CD4-positive, alpha-beta T cell (primary cell): ENCODE measurements around the gene C11orf68. TPM values are rescaled to one million over a fixed set of nuclear protein-coding genes. Genes with fewer than 3 reads are reported as not detected.
"Not testable (repeated sequence)": the region's sequence is repeated elsewhere in the genome, so short reads cannot be mapped to it uniquely, and the experiment has no call there.

ENCODE experiments used
- ATAC-seq: fragments of 200-7000 bp; cut with Tn5 transposase; one replicate; pipeline ENCODE4 v1.10.0; 2022; ENCODE audit warnings: mild to moderate bottlenecking; ENCODE audit not compliant: poor library complexity
- CTCF ChIA-PET: fragments of 350-600 bp; sonication (Branson Sonifier 250); formaldehyde crosslinking; loops from one replicate; lab custom pipeline; 2021; ENCODE audit warnings: antibody characterized with exemption, inconsistent platforms; lab: Charles Lee
- POLR2A ChIA-PET: fragments of 350-600 bp; sonication (Branson Sonifier 250); formaldehyde crosslinking; loops from one replicate; lab custom pipeline; 2021; ENCODE audit warnings: antibody characterized with exemption, inconsistent platforms; lab: Charles Lee
- DNase-seq, 14 experiments: peaks; one replicate each; pipeline ENCODE4 v3.0.0-alpha.2; 2013 to 2020; ENCODE audit warnings: mixed read lengths in 2 of 14
- H3K27ac ChIP-seq, 2 donors: one replicate each; pipeline versions ENCODE4 v1.5.1 to v1.7.0; 2013; ENCODE audit warnings: low read length in 2 of 2, low read depth in 1 of 2, mild to moderate bottlenecking in 1 of 2
- H3K27me3 ChIP-seq, 2 experiments: 1 replicate in 1 of 2; 2 replicates in 1 of 2; pipeline versions ENCODE4 v1.6.1 to v1.7.0; 2013; ENCODE audit warnings: low read length in 2 of 2, control low read depth in 1 of 2, mild to moderate bottlenecking in 1 of 2, moderate library complexity in 1 of 2; ENCODE audit not compliant: insufficient read depth in 2 of 2, control insufficient read depth in 1 of 2
- H3K36me3 ChIP-seq: one replicate; pipeline ENCODE4 v1.6.1; 2013; ENCODE audit warnings: low read length, control low read depth; ENCODE audit not compliant: insufficient read depth
- H3K4me1 ChIP-seq: one replicate; pipeline ENCODE4 v1.6.1; 2013; ENCODE audit warnings: low read length, control low read depth; ENCODE audit not compliant: insufficient read depth
- H3K4me3 ChIP-seq: one replicate; pipeline ENCODE4 v1.5.1; 2013; ENCODE audit warnings: mild to moderate bottlenecking, low read length, moderate library complexity
- H3K9me3 ChIP-seq, 2 experiments: 1 replicate in 1 of 2; 2 replicates in 1 of 2; pipeline versions ENCODE4 v1.6.1 to v1.7.0; 2013; ENCODE audit warnings: low read length in 2 of 2, mild to moderate bottlenecking in 2 of 2, control low read depth in 1 of 2, moderate library complexity in 1 of 2; ENCODE audit not compliant: control insufficient read depth in 1 of 2, insufficient read depth in 1 of 2
- H3K27ac Mint-ChIP-seq: one replicate; pipeline ENCODE4 v1.8.0; 2020; ENCODE audit warnings: mixed read lengths
- H3K27me3 Mint-ChIP-seq: one replicate; pipeline ENCODE4 v1.8.0; 2021; ENCODE audit warnings: mixed read lengths
- H3K36me3 Mint-ChIP-seq: one replicate; pipeline ENCODE4 v1.8.0; 2021; ENCODE audit warnings: low read depth, mixed read lengths
- H3K4me1 Mint-ChIP-seq: one replicate; pipeline ENCODE4 v1.8.0; 2021; ENCODE audit warnings: low read depth, mixed read lengths
- H3K4me3 Mint-ChIP-seq: one replicate; pipeline ENCODE4 v1.8.0; 2020; ENCODE audit warnings: mild to moderate bottlenecking, mixed read lengths
- H3K9me3 Mint-ChIP-seq: one replicate; pipeline ENCODE4 v1.8.0; 2020; ENCODE audit warnings: mixed read lengths
- intact Hi-C, 2 experiments: fragments of 100-400 bp; cut with DNase I in 1 of 2; cut with micrococcal nuclease in 1 of 2; formaldehyde crosslinking; loops; one replicate each; pipeline versions ENCODE4 v1.15.1 to v1.9.0; 2023 to 2025; cut with DNase I, micrococcal nuclease
- total RNA-seq, 174 experiments: library from RNA in 2 of 174; stranded (reverse) in 2 of 174; gene quantifications; one replicate each; pipeline ENCODE4 v1.2.3 and lab custom pipeline; 2021 to 2026
- TF ChIP-seq, protein P1 (sequence below): fragments of 200-600 bp; IDR thresholded peaks from one replicate; pipeline ENCODE4 v1.8.0; 2022; ENCODE audit warnings: antibody characterized with exemption, mild to moderate bottlenecking

C11orf68 gene
- total RNA-seq, 2 experiments from 2014 or later, result 13.7 to 13.8 TPM

DNA sequence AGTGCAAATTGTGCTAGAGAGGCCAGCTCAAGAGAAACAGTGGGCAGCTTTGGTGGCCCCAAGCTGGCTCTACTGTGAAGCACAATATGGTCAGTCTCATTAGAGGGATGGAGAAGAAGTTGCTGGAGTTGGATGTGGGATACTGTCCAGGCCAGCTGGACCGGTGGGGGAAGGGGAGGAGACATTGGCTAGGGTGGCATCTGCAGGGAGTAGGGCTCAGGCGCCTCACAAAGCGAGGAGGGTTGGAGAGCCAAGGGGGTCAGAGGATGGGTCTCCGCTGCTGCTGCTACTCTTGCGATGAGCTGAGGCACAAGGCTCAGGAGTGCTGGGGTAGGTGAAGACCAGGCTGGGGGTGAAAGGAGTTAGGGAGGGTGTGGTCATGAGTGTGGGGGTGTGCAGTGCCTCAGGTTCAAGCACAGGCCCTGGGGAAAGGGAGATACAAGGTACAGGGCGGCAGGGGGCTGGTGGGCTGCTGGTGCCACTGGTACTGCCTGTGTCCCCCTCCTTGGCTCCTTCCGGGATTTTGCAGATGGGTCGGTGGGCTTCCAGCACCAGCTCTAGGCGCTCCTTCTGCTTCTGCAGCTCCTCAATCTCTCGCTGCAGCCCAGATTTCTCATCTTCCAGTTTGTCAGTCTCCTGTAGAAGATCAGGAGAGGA lies 26.1 kb downstream of the C11orf68 start:
- H3K9me3 Mint-ChIP-seq, result no peaks in the 10 kb centered on the region
- Histone ChIP-seq H3K4me3 (no peak overlapping the region), H3K4me1 (peaks cover 65% of the 10 kb centered on the region), H3K36me3 (no peaks in the 10 kb centered on the region), H3K27ac (peak overlapping the region; percentile 11 to 60), H3K27me3 (no peaks in the 10 kb centered on the region), H3K9me3 (no peaks in the 10 kb centered on the region)
- ChIA-PET CTCF (interaction anchor here (0.9 to 1.7 kb wide), 4 partner anchors 8 to 113 kb away, joined by 3 to 4 read pairs (median 4); partner anchors contain the start of gene MUS81), POLR2A (interaction anchor here (0.6 to 5.8 kb wide), 5 partner anchors 33 to 188 kb away, joined by 3 to 34 read pairs (median 4); partner anchors contain the start of genes CFL1, KAT5 and MUS81)
- H3K4me3 Mint-ChIP-seq, result peak overlapping the region; percentile 88
- TF ChIP-seq, protein P1, sequence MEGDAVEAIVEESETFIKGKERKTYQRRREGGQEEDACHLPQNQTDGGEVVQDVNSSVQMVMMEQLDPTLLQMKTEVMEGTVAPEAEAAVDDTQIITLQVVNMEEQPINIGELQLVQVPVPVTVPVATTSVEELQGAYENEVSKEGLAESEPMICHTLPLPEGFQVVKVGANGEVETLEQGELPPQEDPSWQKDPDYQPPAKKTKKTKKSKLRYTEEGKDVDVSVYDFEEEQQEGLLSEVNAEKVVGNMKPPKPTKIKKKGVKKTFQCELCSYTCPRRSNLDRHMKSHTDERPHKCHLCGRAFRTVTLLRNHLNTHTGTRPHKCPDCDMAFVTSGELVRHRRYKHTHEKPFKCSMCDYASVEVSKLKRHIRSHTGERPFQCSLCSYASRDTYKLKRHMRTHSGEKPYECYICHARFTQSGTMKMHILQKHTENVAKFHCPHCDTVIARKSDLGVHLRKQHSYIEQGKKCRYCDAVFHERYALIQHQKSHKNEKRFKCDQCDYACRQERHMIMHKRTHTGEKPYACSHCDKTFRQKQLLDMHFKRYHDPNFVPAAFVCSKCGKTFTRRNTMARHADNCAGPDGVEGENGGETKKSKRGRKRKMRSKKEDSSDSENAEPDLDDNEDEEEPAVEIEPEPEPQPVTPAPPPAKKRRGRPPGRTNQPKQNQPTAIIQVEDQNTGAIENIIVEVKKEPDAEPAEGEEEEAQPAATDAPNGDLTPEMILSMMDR, result no peak
- intact Hi-C loops, result no loop called here
- peaks cover 56% of the 10 kb centered on the region for H3K4me1 Mint-ChIP-seq
- ATAC-seq (no peak), DNase-seq (no peak)
- H3K27me3 Mint-ChIP-seq, result no peaks in the 10 kb centered on the region
- H3K36me3 Mint-ChIP-seq, result peaks cover 16% of the 10 kb centered on the region
- H3K27ac Mint-ChIP-seq, result peak overlapping the region; percentile 88

DNA sequence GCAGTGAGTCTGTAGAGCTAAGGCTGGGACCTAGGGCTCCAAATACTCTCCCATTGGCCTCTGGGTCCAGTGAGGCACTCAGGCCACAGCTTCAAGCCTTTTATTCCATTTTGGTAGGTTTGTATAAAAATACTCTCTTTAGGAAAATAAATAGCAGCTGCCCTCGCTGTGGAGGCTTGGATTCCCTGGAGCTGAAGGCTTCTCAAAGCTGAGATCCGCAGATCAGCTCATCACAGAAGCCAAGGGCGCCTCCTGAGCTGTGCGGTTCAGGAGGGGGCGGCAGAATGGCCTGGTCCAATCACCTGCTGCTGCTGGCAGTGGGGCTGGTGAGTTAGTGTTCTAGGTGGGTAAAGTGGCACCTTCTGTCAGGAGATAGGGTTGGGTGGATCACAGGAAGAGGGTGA lies 26.7 kb downstream of the C11orf68 start:
- H3K36me3 Mint-ChIP-seq, result peaks cover 16% of the 10 kb centered on the region
- H3K4me3 ChIP-seq, result peak overlapping the region; percentile 78
- ChIA-PET CTCF (interaction anchor here (0.9 to 1.7 kb wide), 5 partner anchors 8 to 180 kb away, joined by 3 to 4 read pairs (median 4); partner anchors contain the start of genes KAT5 and MUS81), POLR2A (interaction anchor here (1.2 to 5.8 kb wide), 6 partner anchors 12 to 181 kb away, joined by 4 to 104 read pairs (median 24); partner anchors contain the start of genes C11orf68, CFL1, CTSW and DRAP1)
- H3K4me3 Mint-ChIP-seq, result peak overlapping the region; percentile 88
- H3K27me3 ChIP-seq, H3K36me3 ChIP-seq, H3K9me3 ChIP-seq, ATAC-seq, H3K27me3 Mint-ChIP-seq, H3K9me3 Mint-ChIP-seq, intact Hi-C loops: not testable (repeated sequence)
- H3K4me1 ChIP-seq, result peaks cover 71% of the 10 kb centered on the region
- peak overlapping the region; percentile 88 for H3K27ac Mint-ChIP-seq
- peak in 2 of 14 experiments; percentile 42 to 50 for DNase-seq
- H3K27ac ChIP-seq, result peak overlapping the region in 1 of 2 donors; percentile 58
- H3K4me1 Mint-ChIP-seq, result peaks cover 59% of the 10 kb centered on the region

DNA sequence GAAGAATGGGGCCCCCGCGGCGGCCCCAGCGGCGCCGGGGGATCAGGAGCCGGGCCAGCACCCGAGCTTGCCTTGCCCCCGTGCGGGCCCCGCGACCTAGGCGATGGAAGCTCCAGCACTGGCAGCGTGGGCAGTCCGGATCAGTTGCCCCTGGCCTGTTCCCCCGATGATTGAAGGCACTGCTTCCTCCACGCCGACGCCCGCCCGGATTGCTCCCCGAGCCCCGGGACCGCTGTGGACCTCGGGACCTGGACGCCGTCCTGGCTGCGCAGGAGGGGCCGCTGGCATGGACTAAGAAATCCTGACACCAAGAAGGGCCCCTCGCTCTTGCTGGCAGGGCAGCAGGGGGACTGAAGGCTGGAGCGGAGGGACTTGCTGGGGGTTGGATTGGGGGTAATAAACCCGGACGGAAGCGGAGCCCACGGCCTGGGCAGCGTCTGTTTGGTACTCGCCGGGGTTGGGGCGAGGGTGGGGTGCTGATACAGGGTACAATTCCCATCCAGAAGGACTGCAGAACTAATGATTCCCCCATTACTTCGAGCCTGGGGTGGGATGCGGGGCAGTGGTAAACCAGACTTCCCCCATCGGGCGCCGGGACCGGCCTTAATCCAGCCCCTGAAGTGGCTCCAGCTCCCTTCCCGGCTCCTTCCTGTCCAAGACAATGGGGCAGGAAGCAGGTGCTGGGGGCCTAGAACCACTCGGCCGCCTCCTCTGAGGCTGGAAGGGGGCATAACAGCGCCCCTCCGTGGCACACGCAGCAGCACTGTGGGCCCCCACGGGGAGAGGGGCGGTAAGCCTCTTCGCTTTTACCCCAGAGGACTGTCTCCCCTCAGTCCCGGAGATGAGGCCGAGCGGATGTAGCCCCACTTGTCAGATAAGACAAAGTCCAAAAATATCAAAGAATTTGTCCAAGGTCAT lies 27.4 kb downstream of the C11orf68 start:
- POLR2A ChIA-PET, result interaction anchor here (0.7 to 5.8 kb wide), 37 partner anchors 9 to 795 kb away, joined by 3 to 248 read pairs (median 8); partner anchors contain the start of genes AP5B1, BANF1, C11orf68 and CFL1
- intact Hi-C loops, result no loop called here
- peaks cover 20% of the 10 kb centered on the region for H3K36me3 Mint-ChIP-seq
- no peaks in the 10 kb centered on the region for H3K27me3 ChIP-seq
- no peaks in the 10 kb centered on the region for H3K9me3 ChIP-seq
- TF ChIP-seq, protein P1, result peak; percentile 8
- CTCF ChIA-PET, result interaction anchor here (1.0 to 5.2 kb wide), 16 partner anchors 7 to 421 kb away, joined by 3 to 80 read pairs (median 4); partner anchors contain the start of genes AP5B1, CFL1, FOSL1 and KAT5
- no peaks in the 10 kb centered on the region for H3K27me3 Mint-ChIP-seq
- peak overlapping the region; percentile 58 to 88 for H3K27ac ChIP-seq
- no peaks in the 10 kb centered on the region for H3K36me3 ChIP-seq
- no peaks in the 10 kb centered on the region for H3K9me3 Mint-ChIP-seq
- DNase-seq, result peak in 3 of 14 experiments; percentile 42 to 58 (median 51)
- peak overlapping the region; percentile 78 for H3K4me3 ChIP-seq
- H3K27ac Mint-ChIP-seq, result peak overlapping the region; percentile 95
- no peak for ATAC-seq
- H3K4me3 Mint-ChIP-seq, result peak overlapping the region; percentile 88
- H3K4me1 Mint-ChIP-seq, result peaks cover 64% of the 10 kb centered on the region
- H3K4me1 ChIP-seq, result peaks cover 72% of the 10 kb centered on the region
